Stimulated activated memory B cell treated with anti-CD40 and anti-IgM and Interleukin-4, amounts not matched to agents 10 μg/mL and 1 μg/mL and 100 μg/mL, for 72 hours (primary cell): ENCODE data around the gene PRR12.

ENCODE experiments used
- ATAC-seq: fragments of 150-1000 bp; cut with Tn5 transposase; 2 replicates; pipeline ENCODE4 v1.10.0; 2021
- H3K27ac Mint-ChIP-seq: one replicate; pipeline ENCODE4 v1.8.0; 2022; ENCODE audit warnings: mild to moderate bottlenecking, mixed read lengths
- H3K27me3 Mint-ChIP-seq: one replicate; pipeline ENCODE4 v1.8.0; 2022; ENCODE audit warnings: mixed read lengths
- H3K36me3 Mint-ChIP-seq: one replicate; pipeline ENCODE4 v1.8.0; 2022; ENCODE audit warnings: mixed read lengths
- H3K4me1 Mint-ChIP-seq: one replicate; pipeline ENCODE4 v1.8.0; 2022; ENCODE audit warnings: mixed read lengths
- H3K4me3 Mint-ChIP-seq: one replicate; pipeline ENCODE4 v1.8.0; 2022; ENCODE audit warnings: mild to moderate bottlenecking, moderate library complexity, mixed read lengths
- H3K9me3 Mint-ChIP-seq: one replicate; pipeline ENCODE4 v1.8.0; 2022; ENCODE audit warnings: mixed read lengths

Gene PRR12, protein sequence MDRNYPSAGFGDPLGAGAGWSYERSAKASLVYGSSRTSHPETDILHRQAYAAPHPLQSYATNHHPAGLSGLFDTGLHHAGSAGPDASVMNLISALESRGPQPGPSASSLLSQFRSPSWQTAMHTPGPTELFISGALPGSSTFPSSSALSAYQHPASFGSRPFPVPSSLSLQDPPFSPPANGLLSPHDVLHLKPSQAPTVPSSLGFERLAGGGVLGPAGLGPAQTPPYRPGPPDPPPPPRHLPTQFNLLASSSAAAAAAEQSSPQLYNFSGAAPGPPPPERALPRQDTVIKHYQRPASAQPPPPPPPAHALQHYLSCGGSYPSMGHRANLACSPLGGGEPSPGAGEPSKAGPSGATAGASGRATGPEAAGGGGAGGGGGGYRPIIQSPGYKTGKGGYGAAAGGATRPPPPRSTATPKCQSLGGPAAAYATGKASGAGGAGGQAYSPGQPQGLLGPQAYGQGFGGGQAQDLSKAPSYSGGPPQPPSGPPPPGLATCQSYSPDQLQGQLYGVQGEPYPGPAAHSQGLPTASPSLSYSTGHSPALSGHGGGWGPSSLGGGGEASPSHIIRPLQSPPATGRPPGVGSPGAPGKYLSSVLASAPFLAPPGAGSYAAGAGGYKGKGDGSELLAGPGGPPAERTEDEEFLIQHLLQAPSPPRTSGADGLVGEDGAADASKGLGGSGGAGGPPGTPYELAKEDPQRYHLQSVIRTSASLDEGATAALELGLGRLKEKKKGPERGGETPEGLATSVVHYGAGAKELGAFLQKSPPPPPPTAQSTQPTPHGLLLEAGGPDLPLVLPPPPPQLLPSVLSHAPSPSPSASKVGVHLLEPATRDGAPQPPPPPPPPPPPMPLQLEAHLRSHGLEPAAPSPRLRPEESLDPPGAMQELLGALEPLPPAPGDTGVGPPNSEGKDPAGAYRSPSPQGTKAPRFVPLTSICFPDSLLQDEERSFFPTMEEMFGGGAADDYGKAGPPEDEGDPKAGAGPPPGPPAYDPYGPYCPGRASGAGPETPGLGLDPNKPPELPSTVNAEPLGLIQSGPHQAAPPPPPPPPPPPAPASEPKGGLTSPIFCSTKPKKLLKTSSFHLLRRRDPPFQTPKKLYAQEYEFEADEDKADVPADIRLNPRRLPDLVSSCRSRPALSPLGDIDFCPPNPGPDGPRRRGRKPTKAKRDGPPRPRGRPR (N-terminal part only)

DNA sequence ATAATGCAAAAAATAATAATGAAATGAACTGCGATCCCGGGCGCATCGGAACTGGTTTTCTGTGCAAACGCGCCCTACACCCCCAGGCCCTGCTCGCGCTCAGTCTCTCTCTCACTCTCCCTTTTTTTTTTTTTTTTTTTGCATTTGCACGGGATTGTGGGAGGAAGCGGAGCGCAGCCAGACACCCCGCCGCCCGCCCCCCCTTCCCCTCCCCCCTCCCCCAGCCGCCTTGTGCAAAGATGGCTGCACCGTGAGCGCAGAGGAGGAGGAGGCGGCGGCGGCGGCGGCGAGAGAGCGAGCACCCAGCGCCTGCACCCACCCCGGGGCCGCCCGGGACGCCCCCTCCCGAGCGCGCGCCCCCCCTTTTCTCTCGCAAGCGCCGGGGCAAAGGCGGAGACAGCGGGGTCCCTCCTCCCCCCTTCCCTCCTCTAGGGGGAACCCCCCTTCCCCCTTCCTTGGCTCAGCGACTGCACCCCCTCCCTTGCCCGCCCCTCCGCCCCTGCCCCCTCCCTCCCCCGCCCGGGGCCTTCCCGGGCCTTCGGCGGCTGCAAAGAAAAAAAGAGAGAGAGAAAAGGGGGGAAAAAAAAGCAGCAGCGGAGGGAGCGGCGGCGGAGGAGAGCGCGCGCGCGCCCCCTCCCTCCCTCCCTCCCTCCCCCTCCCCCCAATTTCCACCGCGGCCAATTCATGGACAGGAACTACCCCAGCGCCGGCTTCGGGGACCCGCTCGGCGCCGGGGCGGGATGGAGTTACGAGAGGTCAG, at the start of gene PRR12:
Gene PRR12, plus strand, starts transcription at position 212 of the 760 bp plus-strand sequence. Its CDS starts 473 bp downstream, at position 685.
- peaks cover 19% of the 10 kb centered on the region for H3K36me3 Mint-ChIP-seq
- ATAC-seq = peak; percentile 52
- H3K27ac Mint-ChIP-seq = peak within 1 kb of the TSS; percentile 89
- peak within 1 kb of the TSS; percentile 73 for H3K4me3 Mint-ChIP-seq
- H3K27me3 Mint-ChIP-seq = no peaks in the 10 kb centered on the region
- peaks cover 36% of the 10 kb centered on the region for H3K4me1 Mint-ChIP-seq
- H3K9me3 Mint-ChIP-seq = no peaks in the 10 kb centered on the region

DNA sequence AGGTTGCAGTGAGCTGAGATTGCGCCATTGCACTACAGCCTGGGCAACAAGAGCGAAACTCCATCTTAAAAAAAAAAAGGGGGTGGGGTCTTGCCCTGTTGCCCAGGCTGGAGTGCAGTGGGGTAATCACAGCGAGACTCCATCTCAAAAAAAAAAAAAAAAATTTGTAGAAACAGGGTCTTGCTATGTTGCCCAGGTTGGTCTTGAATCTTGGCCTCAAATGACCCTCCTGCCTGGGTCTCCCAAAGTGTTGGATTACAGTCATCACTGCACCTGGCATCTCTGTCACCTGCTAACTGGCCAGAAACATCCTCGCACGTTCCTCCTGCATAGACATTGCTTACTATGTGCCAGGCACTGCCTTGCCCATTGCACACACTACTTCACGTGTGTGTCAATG, 49.1 kb upstream of the PRR12 start:
- H3K9me3 Mint-ChIP-seq = no peaks in the 10 kb centered on the region
- H3K27ac Mint-ChIP-seq = no peak overlapping the region
- H3K36me3 Mint-ChIP-seq = no peaks in the 10 kb centered on the region
- ATAC-seq = no peak
- peaks cover 20% of the 10 kb centered on the region for H3K4me1 Mint-ChIP-seq
- H3K4me3 Mint-ChIP-seq = no peak overlapping the region
- no peaks in the 10 kb centered on the region for H3K27me3 Mint-ChIP-seq

DNA sequence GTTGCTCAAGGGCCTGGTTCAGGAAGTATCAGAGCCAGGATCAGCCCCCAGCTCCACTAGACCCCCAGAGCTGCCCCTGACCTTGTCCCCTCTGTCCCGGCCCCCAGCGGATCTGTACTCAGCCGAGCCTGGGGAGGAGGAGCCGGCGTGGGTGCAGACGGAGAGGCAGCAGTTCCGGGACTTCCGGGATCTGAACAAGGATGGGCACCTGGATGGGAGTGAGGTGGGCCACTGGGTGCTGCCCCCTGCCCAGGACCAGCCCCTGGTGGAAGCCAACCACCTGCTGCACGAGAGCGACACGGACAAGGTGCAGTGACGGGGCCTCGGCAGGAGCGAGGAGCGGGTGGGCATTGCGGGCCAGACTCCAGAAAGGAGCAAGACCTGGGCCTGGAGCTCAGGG, 48.5 kb upstream of the PRR12 start:
- no peak for ATAC-seq
- Mint-ChIP-seq H3K27me3 (no peaks in the 10 kb centered on the region), H3K9me3 (no peaks in the 10 kb centered on the region), H3K36me3 (no peaks in the 10 kb centered on the region), H3K4me1 (peaks cover 17% of the 10 kb centered on the region), H3K4me3 (no peak overlapping the region), H3K27ac (no peak overlapping the region)

DNA sequence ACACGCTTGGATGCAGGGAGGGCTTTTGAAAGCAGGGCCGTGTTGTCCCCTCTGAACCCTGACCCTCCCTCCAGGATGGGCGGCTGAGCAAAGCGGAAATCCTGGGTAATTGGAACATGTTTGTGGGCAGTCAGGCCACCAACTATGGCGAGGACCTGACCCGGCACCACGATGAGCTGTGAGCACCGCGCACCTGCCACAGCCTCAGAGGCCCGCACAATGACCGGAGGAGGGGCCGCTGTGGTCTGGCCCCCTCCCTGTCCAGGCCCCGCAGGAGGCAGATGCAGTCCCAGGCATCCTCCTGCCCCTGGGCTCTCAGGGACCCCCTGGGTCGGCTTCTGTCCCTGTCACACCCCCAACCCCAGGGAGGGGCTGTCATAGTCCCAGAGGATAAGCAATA, 48.0 kb upstream of the PRR12 start:
- Mint-ChIP-seq H3K9me3 (no peaks in the 10 kb centered on the region), H3K4me3 (no peak overlapping the region), H3K27me3 (no peaks in the 10 kb centered on the region), H3K4me1 (peaks cover 12% of the 10 kb centered on the region), H3K27ac (no peak overlapping the region), H3K36me3 (no peaks in the 10 kb centered on the region)
- ATAC-seq = peak; percentile 46

DNA sequence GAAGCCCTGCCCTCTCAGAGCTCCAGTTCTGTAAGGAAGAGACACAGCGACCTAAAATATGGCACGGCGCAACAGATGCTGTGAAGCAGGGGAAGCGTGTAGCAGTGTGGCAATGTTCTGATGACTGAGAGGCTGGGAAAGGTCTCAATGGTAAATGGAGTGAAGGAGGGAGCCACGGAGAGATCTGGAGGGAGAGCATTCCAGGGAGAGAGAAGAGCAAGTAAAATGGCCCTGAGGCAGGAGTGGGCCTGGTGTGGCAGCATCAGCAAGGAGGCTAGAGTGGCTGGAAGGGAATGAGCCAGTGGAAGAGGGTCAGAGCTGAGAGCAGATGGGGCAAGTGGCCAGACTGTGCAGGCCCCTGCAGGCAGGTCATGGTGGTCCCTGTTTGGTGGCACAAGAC, 46.8 kb upstream of the PRR12 start:
- Mint-ChIP-seq H3K9me3 (no peaks in the 10 kb centered on the region), H3K36me3 (no peaks in the 10 kb centered on the region), H3K27ac (peak overlapping the region; percentile 52), H3K4me3 (no peak overlapping the region), H3K27me3 (no peaks in the 10 kb centered on the region), H3K4me1 (peaks cover 6% of the 10 kb centered on the region)
- ATAC-seq = peak; percentile 39

DNA sequence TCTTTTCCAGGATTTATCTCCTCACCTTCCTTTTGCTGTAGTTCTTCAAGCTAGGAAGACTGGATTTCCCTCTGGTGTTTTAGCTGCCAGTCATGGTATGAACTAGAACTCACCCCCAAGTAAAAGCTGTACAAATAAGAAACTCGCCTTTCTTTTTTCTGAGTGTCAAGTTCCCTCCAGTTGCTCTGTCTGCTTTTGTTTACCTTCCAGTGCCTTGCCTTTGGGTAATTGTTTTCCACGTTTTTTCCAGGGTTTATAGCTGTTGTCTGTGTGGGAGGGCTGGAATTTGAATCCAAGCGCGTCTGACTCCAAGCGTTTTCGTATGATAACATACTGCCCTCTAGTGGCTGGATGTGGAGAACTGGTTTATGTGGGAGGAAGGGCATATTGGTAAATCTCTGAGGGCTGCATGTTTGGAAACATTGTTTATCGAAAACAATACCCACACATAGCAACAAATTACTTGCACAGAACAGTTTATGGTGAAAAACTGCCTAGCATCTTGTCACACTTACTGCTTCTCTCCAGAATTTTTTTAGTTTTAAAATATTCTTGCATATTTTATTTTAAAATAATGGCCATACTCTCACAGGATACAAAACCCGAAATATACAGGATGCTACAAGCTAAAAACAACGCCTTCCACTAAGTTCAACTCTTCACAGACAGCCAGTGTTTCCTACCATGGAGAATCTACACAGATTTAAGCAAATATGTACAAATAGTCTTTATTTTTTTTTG, 44.0 kb upstream of the PRR12 start:
- Mint-ChIP-seq H3K36me3 (no peaks in the 10 kb centered on the region), H3K4me1 (peaks cover 6% of the 10 kb centered on the region), H3K4me3 (peak overlapping the region; percentile 71), H3K9me3 (no peaks in the 10 kb centered on the region), H3K27ac (peak overlapping the region; percentile 18), H3K27me3 (no peaks in the 10 kb centered on the region)
- peak; percentile 70 for ATAC-seq

DNA sequence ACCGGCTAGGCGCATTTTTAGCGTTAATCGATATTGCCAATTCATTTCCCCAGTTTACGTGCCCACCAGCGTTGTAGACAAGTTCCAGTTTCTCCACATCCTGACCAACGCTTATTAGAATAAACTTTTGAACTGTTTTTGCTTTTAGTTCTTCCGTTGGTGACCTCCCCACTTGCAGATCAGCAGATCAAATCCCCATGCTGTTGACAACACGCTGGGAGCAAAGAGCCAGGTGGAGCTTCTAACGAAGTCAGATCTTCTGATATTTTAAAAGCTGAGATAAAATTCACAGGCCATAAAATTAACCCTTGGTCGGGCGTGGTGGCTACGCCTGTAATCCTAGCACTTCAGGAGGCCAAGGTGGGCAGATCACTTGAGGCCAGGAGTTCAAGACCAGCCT, 41.9 kb upstream of the PRR12 start:
- no peaks in the 10 kb centered on the region for H3K27me3 Mint-ChIP-seq
- H3K4me3 Mint-ChIP-seq = no peak overlapping the region
- no peaks in the 10 kb centered on the region for H3K9me3 Mint-ChIP-seq
- no peak for ATAC-seq
- H3K27ac Mint-ChIP-seq = no peak overlapping the region
- no peaks in the 10 kb centered on the region for H3K36me3 Mint-ChIP-seq
- H3K4me1 Mint-ChIP-seq = peaks cover 20% of the 10 kb centered on the region

DNA sequence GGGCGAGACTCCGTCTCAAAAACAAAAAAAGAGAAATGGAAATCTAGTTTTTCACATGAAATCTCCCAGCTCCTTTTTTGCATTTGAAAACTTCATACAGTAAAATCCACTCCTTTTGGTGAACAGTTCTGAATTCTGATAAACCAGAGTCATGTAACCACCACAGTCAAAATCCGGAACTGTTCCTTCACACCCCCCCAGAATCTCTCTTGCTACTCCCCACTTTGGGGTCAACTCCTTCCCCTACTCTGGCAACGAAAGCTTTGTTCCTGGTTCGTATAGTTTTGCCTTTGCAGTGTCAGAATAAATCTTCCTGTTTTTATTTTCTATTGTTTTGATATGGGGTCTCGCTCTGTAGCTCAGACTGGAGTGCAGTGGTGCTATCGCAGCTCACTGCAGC, 39.5 kb upstream of the PRR12 start:
- no peak for ATAC-seq
- Mint-ChIP-seq H3K9me3 (no peaks in the 10 kb centered on the region), H3K36me3 (peaks cover 22% of the 10 kb centered on the region), H3K4me1 (peaks cover 32% of the 10 kb centered on the region), H3K27me3 (no peaks in the 10 kb centered on the region), H3K4me3 (no peak overlapping the region), H3K27ac (no peak overlapping the region)

DNA sequence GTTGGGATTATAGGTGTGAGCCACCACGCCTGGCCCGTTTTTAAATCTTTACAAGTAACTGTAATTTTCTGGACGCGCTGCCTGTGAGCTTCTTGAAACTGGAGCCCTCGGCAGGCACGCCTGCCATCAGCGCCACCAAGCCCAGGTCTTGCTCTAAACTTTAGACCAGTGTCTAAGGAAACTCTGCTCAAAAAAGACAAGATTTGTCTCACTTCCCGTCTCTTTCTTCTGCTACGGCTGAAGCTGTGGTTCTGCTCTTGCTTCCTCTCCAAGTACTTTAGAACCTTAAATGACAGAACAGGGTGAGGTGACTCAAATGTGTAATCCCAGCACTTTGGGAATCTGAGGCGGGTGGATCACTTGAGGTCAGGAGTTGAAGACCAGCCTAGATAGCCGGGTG, 38.2 kb upstream of the PRR12 start:
- H3K36me3 Mint-ChIP-seq = peaks cover 29% of the 10 kb centered on the region
- H3K4me1 Mint-ChIP-seq = peaks cover 26% of the 10 kb centered on the region
- no peak for ATAC-seq

DNA sequence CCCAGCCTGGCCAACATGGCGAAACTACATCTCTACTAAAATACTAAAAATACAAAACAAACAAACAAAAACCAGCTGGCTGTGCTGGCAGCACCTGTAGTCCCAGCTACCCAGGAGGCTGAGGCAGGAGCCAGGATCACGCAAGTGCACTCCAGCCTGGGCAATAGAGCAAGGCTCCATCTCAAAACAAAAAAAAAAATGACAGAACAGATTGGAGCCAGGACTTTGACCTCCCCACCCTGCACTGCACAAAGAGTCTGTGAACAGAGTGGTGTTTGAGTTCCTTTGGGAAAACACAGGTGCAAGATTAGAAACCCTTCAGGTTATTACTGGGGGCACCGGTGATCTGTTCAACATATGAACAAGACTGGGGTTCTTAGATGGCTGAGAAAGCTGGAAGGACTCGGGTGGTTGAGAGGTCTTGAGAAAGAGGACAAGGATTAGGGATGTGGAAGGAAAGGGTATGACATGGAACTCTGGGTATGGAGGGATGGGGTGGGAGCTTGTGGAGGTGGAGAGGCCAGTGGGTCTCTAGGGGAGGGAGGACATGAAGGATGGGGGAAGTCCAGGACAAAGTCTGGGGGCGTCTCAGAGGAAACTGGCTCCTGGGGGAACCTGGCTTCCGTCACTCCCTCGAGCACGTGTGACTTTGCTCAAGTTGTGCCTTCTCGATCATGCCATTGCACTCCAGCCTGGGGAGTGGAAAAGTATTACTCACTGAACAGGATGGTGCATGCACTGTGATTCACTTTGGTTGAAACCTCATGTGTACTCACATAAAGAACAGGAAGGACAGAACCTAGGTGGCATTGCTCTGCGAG, 37.3 kb upstream of the PRR12 start:
- no peaks in the 10 kb centered on the region for H3K27me3 Mint-ChIP-seq
- H3K27ac Mint-ChIP-seq = peak overlapping the region; percentile 6
- H3K4me3 Mint-ChIP-seq = no peak overlapping the region
- no peaks in the 10 kb centered on the region for H3K9me3 Mint-ChIP-seq
- H3K4me1 Mint-ChIP-seq = peaks cover 26% of the 10 kb centered on the region
- no peak for ATAC-seq
- H3K36me3 Mint-ChIP-seq = peaks cover 34% of the 10 kb centered on the region

More for the DNA sequence above, 38.2 kb upstream of the PRR12 start:
- Mint-ChIP-seq H3K4me3 (no peak overlapping the region), H3K27ac (no peak overlapping the region), H3K27me3 (no peaks in the 10 kb centered on the region), H3K9me3 (no peaks in the 10 kb centered on the region)

DNA sequence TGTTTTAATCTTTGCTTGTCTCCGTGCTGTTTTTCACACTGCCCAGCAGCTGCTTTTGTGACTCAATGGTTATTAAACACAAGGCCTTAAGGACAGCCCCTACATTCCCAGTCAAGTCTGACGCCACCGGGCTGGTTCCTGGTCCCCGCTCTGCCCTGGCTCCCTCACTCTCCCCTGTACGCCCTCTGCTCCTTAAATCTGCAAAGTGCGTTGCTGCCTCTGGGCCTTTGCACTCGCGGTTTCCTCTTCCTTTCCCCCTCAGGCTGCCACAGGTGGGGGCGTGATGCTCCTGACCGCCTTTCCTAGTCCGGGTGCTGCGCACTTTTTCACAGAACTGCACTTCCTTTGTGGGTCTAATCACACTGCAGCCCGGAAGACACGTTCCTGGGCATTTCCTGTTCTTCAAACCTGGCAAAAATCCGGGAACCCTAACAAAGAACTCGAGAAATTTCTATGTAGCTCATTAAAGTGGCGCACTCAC, 36.2 kb upstream of the PRR12 start:
- no peaks in the 10 kb centered on the region for H3K27me3 Mint-ChIP-seq
- H3K4me3 Mint-ChIP-seq = no peak overlapping the region
- H3K27ac Mint-ChIP-seq = no peak overlapping the region
- peaks cover 27% of the 10 kb centered on the region for H3K4me1 Mint-ChIP-seq
- H3K9me3 Mint-ChIP-seq = no peaks in the 10 kb centered on the region
- peaks cover 44% of the 10 kb centered on the region for H3K36me3 Mint-ChIP-seq
- no peak for ATAC-seq

DNA sequence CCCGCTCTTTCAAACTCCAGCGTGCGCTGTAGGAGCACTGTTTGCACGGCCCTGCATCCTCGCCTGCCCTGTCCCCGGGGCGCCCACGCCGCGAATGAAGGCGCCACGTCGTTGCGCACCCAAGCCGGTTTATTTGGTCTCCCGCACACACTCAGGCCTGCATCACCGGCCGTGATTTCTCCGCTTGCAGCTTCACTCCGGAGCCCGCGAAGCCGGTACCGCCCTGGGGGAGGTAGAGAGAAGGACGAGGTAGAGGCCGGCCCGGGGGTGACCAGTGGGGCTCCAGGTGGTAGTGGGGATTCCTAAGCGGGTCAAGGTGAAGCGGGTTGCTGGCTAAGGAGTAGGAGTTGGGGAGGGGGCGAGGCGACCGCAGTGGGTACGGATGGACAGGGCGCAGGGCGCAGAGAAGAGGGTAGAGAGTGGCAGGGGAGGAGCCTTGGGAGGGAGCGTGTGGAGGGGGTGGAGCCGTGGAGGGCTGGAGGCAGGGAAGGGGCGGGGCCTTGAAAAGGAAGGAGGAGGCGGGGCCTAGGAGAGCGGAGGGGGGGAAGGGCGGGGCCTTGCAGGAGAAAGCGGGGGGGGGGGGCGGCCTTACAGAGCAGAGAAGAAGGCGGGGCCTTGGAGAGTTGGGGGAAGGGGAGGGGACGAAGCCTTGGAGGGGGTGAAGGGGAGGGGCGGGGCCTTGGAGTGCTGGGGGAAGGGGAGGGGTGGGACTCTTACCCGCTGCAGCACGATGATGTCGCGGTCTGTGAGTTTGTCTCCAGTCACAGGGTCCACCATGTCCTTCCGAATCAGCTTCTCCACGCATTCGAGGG, 35.2 kb upstream of the PRR12 start:
- no peaks in the 10 kb centered on the region for H3K9me3 Mint-ChIP-seq
- no peak overlapping the region for H3K27ac Mint-ChIP-seq
- H3K4me3 Mint-ChIP-seq = no peak overlapping the region
- peaks cover 48% of the 10 kb centered on the region for H3K36me3 Mint-ChIP-seq
- H3K27me3 Mint-ChIP-seq = no peaks in the 10 kb centered on the region
- H3K4me1 Mint-ChIP-seq = peaks cover 38% of the 10 kb centered on the region
- ATAC-seq = peak; percentile 54
